Measurements from ENCODE around the gene USH1C. TPM values are rescaled to one million over a fixed set of nuclear protein-coding genes. Genes with fewer than 3 reads are reported as not detected.

USH1C gene
- total and polyA plus RNA-seq, 8 donors: 0.23 to 1.2 (median 0.59) TPM; not detected in 1

DNA sequence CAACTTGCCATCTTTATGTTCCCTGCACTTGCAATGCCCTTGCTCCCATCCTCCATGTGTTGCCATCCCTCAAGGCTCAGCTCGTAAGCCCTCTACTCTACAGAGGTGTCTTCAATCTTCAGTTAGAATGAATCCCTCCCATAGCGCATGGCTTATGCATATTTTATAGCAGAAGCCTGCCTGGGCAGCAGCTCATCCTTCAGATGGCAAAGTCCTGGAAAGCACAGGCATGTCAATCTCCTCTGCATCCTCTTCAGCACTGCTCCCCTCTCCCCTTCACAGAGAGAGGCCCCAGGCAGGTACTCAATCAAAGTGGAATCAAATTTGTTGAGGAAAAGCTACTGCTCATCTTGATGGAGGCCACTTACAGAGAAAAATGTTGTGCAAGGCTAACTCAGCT, 36.4 kb downstream of the USH1C start:
- Histone ChIP-seq H3K36me3 (no peaks in the 10 kb centered on the region), H3K27ac (no peak overlapping the region), H3K4me1 (no peaks in the 10 kb centered on the region), H3K4me3 (no peak overlapping the region), H3K9me3 (no peaks in the 10 kb centered on the region), H3K27me3 (no peaks in the 10 kb centered on the region)
- ATAC-seq: no peak
- intact Hi-C loops (cut with DNase I): loop anchor here in 1 of 2 donors (10.0 kb wide), 1 partner anchor 123 kb away; the partner anchor contains the start of gene KCNJ11
- TF ChIP-seq, protein P1, sequence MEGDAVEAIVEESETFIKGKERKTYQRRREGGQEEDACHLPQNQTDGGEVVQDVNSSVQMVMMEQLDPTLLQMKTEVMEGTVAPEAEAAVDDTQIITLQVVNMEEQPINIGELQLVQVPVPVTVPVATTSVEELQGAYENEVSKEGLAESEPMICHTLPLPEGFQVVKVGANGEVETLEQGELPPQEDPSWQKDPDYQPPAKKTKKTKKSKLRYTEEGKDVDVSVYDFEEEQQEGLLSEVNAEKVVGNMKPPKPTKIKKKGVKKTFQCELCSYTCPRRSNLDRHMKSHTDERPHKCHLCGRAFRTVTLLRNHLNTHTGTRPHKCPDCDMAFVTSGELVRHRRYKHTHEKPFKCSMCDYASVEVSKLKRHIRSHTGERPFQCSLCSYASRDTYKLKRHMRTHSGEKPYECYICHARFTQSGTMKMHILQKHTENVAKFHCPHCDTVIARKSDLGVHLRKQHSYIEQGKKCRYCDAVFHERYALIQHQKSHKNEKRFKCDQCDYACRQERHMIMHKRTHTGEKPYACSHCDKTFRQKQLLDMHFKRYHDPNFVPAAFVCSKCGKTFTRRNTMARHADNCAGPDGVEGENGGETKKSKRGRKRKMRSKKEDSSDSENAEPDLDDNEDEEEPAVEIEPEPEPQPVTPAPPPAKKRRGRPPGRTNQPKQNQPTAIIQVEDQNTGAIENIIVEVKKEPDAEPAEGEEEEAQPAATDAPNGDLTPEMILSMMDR (IDR thresholded peaks at IDR 0.05): no peak
- DNase-seq: no peak

DNA sequence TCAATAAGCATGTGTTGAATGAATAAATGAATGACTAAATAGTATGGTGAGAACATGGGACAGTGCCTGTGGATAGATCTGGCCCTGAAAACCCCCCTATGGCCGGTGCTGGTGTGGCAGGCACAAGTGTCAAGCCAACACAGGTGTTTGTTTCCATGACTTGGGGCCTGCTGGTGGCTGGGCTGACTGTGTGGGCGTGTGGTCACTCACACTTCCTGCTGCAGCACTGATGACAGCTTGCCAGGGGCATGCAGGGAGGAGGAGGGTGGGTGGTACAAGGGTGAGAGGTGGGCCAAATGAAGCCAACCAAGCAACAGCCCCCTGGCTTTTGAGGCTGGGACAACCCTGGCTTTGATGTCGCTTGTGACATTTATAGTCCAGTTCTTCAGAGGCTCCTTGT, 37.3 kb downstream of the USH1C start:
- H3K36me3 ChIP-seq: no peaks in the 10 kb centered on the region

DNA sequence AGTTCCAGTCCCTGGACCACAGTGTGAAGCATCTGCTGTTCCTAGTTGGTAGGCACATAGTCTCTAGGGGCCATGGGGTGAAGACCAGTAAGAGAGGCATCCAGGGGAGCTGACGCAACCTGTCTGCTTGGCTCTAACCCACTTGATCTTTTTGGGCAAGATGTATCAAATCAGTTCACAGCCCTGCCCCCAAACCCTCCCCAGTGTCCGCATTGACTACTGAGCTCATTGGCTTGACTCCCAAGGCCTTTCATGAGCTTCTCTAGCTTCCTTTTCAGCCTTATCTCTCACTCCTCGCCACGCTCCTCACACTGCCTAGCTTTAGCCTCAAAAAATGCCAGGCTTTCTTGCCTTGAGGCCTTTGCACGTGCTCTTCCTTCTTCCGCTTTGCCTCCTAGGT, 37.9 kb downstream of the USH1C start:
- DNase-seq: no peak
- Histone ChIP-seq H3K27ac (no peak overlapping the region), H3K9me3 (no peaks in the 10 kb centered on the region), H3K36me3 (no peaks in the 10 kb centered on the region), H3K27me3 (no peaks in the 10 kb centered on the region), H3K4me3 (no peak overlapping the region), H3K4me1 (no peaks in the 10 kb centered on the region)
- ATAC-seq: no peak
- intact Hi-C loops (cut with DNase I): loop anchor here in 1 of 2 donors (10.0 kb wide), 1 partner anchor 122 kb away; the partner anchor contains the start of gene KCNJ11
- TF ChIP-seq, protein P1 (IDR thresholded peaks at IDR 0.05): no peak

More for the DNA sequence above, 37.3 kb downstream of the USH1C start:
- H3K27me3 ChIP-seq: no peaks in the 10 kb centered on the region
- DNase-seq (no peak), ATAC-seq (no peak)
- H3K9me3 ChIP-seq: no peaks in the 10 kb centered on the region
- TF ChIP-seq, protein P1 (IDR thresholded peaks at IDR 0.05): no peak
- H3K4me1 ChIP-seq: no peaks in the 10 kb centered on the region
- H3K4me3 ChIP-seq: no peak overlapping the region
- no peak overlapping the region for H3K27ac ChIP-seq
- intact Hi-C loops (cut with DNase I): loop anchor here in 1 of 2 donors (10.0 kb wide), 1 partner anchor 122 kb away; the partner anchor contains the start of gene KCNJ11

DNA sequence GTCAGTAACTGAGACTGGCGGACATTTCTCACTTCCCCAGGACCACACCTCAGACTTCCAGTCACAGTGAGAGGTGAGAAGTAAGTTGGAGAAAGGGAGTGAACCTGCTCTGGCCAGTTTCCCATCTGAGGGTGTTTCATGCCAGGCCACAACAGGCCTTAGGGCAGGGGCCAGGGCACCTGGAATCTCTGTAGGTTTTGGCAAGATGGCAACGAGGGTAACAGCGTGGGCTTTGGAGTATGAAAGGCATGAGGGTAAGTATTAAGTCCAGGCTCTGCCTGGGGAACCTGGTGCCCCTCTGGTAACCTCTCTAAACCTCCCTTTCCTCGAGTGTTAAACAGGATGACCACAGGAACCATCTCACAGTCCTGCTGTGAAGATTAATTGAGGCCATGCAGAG, 39.1 kb downstream of the USH1C start:
- H3K27ac ChIP-seq: no peak overlapping the region
- no peak overlapping the region for H3K4me3 ChIP-seq
- intact Hi-C loops (cut with DNase I): loop anchor here (2.0 to 10.0 kb wide), 2 partner anchors 120 to 122 kb away; partner anchors contain the start of gene KCNJ11 (in 1 of the 2)
- ATAC-seq: no peak
- no peaks in the 10 kb centered on the region for H3K27me3 ChIP-seq
- TF ChIP-seq, protein P1 (IDR thresholded peaks at IDR 0.05): no peak
- H3K9me3 ChIP-seq: no peaks in the 10 kb centered on the region
- H3K4me1 ChIP-seq: no peaks in the 10 kb centered on the region
- no peaks in the 10 kb centered on the region for H3K36me3 ChIP-seq
- DNase-seq: no peak

DNA sequence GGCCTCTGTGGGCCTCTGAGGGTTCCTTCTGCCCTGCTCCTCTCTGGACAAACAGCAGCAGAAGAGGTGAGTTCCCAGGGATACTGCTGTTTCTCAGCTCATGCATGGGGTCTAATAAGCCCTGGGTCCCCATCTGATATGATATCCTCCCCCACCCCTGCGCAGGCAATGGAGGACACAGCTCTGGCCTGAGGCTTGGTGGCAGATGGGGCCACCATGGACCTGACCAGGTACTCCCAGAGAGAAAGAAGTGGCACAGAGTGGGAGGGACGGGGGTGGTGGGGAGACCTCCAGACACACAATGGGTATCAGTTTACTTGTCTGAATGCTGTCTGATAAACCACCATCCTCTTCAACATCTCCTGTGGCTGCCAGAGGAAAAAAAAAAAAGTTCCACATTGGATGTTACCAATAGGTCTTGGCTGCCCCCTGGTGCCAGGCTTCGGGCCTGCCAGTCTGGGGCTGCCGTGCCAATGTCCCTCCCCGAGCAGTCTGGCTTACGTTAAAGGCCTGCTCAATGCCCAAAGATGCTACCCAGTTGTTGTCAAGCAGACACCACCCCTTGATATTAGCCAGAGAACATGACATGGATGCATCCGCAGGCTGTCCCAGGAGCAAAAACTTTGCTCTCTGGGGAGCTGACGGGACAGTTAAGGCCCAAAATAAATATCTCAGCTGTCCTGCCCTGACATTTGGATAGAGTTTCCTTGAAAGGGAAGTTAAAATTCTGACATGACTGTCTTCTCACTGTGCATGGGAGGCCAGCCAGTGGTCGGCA, 39.7 kb downstream of the USH1C start:
- Histone ChIP-seq H3K27ac (no peak overlapping the region), H3K27me3 (no peaks in the 10 kb centered on the region), H3K36me3 (no peaks in the 10 kb centered on the region), H3K4me1 (no peaks in the 10 kb centered on the region), H3K9me3 (no peaks in the 10 kb centered on the region), H3K4me3 (no peak overlapping the region)
- intact Hi-C loops (cut with DNase I): loop anchor here (2.0 to 10.0 kb wide), 2 partner anchors 120 to 122 kb away; partner anchors contain the start of gene KCNJ11 (in 1 of the 2)
- DNase-seq (peak; percentile 38 to 90 (median 71)), ATAC-seq (peak; percentile 95)
- TF ChIP-seq, protein P1 (IDR thresholded peaks at IDR 0.05): peak; percentile 89 to 95

All from left lung (tissue), 10 donors.